CD1c-positive myeloid dendritic cell (primary cell): ENCODE measurements around the gene PHC2.

Experiments used
- DNase-seq: peaks from one replicate; pipeline ENCODE4 v3.0.0-alpha.2; 2016; ENCODE audit errors: extremely low spot score

The PHC2 gene

DNA sequence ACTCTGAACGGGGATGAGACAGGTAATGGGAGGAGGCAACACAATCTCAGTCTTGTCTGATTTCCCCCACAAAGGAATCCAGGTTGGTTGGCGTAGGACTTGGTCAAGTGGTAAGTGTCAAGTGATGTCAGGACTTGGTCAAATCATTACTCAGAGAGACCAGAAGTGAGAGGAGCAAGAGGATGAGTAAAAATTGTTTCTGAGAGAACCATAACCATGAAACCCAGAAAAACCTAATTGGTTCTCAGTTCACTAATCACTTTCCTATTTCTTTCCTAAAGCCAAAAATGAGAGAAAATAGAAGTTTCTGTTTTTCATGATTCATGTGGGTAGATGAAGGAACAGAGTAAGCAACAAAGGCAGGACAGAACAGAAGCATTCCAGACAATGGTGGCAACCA, 5.0 kb downstream of the PHC2 start:
- no peak for DNase-seq

DNA sequence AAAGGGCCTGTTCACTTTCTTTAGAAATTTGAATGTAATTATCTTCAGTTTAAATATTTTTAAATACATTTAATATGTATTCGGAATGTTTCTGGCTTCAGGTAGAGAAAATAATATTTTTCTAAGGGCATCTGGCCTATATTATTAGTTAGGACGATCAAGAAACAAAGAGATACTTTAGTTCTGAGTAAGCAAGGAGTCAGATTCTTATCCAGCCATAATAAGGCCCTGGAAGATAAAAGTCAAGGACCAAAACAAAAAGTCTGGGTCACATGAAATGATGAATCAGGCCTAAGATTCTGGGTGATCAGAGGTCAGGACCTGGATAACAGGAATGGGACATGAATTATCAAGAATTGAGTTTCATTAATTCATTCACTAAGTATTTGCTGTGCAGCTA, 6.3 kb downstream of the PHC2 start:
- no peak for DNase-seq

DNA sequence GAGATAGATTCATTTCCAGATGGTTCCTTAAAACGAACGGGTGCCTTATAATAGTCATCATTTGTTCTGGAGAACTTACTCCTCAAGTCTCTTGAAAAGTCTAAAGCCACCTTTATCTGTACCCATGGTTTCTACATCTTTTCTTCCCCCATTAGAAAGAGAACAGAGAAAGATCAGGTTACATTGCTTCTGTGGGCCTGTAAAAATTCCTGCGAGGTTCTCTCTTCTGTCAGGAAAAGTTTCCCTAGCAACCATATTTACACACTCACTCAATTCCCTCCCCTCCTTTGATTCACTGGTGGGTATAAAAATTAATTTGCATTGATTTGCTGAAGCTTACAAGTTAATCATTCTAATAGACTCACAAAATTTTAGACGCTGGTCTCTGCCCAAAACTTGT, 6.7 kb downstream of the PHC2 start:
- DNase-seq, result no peak

DNA sequence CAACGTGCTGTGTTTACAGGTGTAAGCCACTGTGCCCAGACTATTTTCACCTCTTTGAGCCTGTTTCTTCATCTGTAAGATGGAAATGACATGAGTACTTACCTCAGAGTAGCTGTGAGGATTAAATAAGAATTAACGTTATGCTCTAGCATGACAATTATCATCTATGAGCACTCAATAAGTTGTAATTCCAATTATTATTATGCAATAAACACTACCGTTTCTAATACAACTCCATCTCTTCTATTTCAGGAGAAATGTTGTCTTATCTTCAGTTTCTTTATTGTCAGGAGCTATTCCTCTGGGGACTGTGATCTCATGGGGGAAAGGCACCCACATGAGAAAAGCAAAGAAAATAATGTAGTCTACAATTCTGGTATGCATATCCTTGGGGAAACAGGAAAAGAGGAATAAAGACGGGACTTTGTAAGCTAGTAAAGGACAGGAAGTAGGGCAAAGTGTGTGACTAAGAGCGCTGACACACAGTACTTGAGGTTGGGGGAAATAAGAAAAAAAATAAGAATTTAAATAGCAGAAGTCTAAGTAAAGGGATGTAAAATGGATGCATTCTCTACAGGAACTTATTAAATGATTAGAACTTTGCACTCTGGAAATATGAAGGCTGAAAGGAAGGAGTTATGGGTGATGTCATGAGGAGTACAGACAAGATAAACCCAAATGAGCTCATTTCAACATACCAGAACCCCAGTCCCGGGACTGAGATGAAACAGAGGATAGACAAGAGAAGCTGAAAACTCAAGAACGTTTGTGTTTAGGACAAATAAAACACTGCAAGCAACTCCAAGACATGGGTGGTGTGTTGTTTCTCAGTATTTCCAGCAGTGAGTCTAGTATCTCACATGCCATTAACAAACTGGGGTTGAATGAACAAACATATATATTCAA, 9.8 kb downstream of the PHC2 start:
- peak; percentile 65 for DNase-seq

DNA sequence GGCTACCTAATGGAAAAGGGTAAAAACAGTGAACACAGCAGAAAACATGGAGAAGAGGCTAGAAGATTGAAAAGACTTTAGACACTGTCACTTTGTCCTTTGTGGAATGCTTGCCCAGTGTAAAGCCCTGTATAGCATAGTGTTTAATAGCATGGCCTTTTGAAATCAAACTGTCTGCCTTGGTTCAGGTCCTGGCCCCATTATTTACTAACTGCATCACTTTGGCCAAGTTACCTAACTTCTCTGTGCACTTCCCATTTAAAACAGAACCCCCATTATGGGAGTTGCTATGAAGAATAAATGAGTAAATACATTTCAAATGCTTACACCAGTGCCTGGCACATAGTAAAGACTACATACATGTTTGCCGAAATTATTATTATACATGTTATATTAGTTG, 12.1 kb downstream of the PHC2 start:
- no peak for DNase-seq

DNA sequence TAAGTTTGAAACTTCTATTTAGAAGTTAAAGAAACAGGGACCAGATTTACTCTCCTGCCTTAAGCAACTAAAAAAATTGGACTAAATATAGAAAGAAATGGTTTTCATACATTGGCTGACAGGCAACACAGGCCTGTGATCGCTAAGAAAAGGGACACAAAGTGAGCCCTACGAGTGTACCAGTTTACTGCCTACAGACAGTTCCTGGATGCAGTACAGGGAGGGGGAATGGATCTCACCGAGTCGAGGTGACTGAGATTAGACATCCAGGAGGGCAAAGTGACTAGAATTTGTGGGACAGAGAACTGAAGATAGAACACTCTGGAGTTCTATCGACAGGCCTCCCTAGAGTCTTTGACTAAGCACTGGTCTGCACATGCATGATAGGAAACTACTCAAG, 16.0 kb downstream of the PHC2 start:
- DNase-seq, result no peak

DNA sequence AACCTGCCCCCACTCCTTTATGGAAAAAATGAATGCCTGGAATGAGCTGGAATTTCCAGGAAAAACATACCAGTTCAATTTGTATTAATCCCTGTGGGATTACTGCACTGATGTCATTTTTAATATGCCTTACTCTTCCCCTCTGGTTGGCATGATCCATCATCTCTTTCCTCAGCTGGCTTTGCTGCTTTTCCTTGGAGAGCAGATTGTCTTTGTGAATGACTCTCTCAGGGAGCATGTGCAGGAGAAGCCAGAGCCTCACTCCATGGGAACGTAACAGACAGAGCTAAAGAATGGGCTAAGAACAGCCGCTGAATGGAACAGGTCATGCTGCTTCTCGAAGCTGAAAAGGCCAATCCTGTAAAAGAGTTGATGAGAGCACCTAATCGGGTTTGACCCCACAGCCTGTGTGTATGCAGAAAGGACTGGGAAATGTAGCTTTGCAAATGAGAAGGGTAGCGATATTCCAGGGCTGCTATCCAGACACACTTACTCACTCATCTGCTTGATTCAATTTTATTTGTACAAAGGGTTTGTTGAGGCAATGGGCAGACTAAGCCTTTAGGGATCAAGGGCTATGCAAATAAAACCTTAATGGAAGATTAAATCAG, 20.7 kb downstream of the PHC2 start:
- no peak for DNase-seq

DNA sequence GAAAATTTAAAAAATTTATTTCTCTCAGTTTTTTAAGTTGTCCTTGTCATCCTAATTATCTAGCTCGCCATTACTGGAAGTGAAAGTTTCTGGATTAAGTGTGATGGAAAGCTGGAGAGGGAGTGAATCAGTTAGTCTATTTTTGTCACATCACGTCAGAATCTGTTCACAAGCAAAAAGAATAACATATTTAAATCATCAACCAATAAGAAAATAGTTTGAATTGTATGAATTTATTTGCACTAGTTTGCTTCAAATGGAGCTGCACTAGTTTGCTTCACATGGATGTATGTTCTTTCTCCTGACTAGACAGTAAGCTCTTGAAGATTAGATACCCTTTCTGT, 22.8 kb downstream of the PHC2 start:
- no peak for DNase-seq

DNA sequence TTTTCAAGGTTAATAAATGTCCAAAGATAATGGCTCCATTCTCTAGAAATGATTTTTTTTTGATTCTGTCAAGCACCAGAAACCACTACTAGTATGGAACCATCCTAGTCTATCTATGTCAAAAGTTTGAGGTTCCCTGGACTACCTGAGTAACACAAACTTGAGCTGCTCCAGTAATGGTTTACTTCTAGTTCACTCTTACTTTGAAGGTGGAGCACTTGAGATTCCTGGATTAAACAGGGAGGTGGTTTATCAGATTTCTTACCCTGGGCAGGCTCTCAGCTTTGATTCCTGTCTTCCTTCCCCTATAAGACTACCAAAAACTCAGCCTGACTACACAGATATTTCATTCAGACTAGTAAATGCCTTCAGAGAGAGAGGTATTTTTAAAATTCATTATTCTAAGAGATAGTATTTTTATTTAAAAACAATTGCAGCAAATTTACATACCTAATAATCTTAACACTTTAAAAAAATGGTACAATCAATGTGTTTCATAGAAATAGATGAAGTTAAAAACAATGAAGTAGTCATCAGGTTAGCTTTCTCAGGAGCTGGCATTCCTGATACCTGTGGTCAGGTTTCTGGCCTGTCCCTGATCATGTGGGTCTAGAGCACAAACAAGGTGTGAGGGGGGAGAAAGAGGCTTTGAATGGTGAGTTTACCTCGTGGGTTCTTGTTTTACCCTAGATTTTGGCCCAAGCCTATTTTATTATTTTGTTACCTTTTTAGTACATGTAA, 23.4 kb downstream of the PHC2 start:
- no peak for DNase-seq

DNA sequence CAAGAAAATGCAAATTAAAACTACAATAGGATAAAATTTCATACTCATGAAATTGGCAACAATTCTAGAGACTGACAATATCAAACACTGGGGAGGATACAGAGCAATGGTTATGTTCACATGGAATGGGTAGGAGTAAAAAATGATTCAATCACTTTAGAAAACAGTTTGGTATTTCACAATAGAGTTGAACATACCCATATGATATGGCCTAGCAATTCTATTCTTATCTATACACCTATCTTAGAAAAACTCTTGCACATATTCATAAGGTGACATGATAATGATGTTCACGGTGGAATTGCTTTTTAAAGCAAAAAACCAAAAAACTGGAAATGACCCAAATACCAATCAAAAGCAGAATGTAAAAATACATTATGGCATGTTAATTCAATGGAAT, 28.7 kb downstream of the PHC2 start:
- no peak for DNase-seq

DNA sequence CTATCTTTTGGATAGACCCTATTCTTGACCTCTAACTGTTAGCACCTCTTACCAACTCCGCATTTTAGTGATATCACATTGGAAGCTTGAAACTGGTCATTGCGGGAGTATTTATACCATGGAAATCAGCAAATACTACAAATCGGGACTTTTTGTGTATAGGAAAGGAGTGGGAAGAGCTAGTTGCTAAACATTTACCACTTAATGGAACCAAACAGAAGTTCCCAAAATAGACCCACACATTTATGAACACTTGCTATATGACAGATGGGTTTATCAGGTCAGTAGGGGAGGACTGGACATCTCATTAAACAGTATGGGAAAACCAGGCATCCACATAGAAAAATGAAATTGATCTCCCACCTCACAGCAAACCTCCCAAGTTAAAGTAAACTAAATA, 29.4 kb downstream of the PHC2 start:
- no peak for DNase-seq

DNA sequence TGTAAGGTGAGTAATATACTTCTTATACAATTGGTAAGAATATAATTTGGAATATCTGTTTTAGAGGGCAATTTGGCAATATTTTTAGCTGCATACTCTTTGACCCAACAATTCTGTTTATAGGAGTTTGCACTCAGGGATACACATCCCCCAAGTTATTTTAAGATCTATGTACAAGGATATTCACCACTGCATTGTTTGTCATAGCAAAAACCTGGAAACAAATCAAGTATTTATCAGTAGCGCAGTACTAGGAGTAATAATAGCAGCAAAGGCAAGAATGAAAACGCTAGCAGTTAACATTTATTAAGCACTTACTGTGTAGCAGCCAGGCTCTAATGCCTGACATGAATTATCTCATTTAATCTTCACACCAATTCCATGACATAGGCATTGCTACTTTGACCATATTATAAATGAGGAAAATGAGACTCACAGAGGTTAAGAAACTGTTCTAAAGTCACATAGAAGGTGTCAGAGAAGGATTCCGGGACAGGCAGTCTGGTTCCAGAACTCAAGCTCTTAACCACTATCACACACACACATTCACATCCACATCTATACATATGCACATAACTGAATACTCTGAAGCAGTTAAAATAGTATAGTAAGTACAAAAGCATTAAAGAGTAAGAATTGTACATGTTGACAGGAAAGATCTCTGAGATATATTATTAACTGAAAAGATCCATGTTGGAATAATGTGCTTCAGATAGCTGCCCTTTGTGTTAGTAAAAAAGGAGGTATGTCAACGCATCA, 30.6 kb downstream of the PHC2 start:
- no peak for DNase-seq

DNA sequence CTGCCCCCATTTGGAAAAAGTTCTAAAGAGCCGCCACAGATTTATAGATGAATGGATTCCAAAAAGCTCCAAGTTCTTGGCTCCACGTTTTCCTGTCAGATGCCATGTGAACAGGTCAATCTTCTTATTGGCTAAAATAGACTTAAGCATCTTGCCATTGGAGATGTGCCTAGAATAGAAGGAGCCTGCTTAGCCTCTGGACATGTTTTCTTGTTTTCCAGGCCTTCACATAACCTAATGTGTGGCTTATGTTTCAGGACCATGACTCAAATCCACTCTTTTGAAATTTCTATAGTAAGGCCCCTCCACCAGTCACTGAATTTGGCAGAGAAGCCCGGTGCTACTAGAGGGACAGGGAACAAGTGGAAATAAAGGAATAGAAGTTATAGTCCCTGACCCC, 31.5 kb downstream of the PHC2 start:
- DNase-seq, result no peak

DNA sequence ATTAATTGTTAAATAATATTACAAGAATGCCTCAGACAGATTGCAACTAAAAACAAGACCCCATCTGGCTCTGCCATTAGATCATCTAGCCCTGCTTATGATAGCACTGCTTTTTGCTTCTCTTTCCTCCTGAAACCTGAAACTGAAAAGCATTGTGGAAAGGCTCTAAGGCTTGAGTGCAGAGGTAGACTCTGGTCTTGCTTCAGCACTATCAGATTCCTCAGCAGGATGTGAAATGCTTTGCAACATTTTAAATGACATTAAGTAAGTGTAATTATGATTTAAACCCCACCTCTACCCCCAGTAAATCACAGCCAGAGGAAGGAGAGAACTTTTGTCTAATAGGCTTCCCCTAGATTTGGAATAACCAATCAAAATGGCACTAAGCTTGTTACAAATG, 32.9 kb downstream of the PHC2 start:
- DNase-seq, result no peak

DNA sequence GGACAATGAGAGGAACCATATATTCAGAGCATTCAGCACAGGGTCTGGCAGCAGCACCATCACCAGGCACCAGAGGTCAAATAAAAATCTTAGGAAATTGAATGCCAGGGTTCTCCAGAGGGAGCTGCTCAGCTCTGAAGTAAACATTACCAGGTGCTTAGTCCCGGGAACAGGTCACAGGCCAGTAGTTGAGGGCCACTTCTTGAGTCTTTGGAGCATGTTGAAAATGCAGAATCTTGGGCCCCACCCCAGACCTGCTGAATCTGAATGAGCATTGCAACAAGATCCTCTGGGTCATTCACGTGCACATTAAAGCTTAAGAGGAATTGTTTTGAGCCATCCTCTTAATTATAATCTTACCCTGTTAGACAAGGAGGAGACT, 33.8 kb downstream of the PHC2 start:
- no peak for DNase-seq

DNA sequence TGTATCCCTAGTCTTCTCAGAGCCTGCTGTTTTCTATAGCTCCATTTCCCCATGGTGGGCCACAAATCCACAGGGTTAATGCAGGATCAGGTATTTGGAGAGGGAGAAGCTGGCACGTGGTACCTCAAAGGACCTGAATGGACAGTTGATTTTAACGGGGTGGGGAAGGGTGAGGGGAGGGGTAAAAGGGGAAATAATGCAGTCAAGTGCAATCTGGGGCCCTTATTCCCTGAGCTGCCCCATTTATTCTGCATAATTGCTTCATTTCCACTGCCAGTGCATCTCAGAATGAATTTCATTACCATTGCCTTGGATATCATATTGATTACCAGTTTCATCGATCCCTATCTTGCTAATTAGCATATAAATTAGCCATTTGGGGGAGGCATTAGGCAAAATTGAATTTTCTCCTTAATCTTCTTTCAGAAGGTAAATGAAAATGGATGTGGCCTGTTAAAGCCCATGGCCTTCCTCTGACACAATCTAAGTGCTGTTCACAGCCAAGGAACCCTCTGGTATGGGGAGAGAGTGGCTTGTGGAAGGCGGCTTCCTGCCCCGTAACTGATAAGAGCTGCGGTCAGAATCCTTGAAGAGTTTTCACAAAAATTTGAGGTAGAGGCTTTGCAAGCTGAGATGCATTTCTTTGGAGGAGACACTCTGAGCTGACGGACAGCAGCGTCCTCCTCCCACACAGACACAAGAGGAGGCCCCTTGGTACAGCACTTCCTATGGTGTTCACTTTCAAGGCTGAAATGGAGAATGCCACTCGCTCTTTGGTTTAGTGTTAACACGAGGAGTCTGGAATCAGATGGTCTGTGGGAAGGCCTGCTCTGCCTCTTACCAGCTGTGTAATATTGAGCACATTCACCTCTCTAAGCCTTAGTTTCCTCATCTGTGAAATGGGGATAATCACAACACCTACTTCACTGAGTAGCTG, 34.4 kb downstream of the PHC2 start:
- DNase-seq, result no peak

DNA sequence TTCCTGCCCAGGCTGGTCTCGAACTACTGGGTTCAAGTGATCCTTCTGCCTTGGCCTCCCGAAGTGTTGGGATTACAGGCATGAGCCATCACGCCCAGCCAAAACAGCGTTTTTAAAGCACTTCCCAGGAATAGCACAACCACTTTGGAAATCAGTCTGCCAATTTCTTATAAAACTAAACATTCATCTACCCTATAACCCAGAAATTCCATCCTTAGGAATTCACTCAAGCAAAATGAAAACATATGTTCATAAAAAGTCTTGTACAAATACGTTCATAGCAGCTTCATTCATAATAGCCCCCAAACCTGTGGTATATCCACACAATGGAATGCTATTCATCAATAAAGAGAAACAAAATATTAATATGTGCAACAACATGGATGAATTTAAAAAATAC, 36.1 kb downstream of the PHC2 start:
- no peak for DNase-seq

DNA sequence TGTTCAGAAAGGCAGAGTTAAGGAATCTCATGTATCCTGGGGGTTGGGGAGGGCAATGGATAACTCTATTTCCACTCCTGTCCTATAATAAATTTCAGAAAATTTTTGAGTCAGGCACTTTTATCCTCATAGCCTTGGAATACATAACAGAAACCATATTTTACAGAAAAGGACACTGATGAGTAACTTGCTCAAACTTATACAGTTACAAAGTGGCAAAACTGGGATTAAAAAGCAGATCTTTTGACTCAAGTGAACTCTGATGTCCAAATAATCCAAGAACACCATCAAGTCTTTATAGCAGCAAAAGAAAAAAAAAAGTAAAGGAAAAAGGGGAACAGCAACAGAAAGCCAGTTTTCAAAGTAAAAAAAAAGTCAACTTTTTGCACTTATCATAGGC, 36.9 kb downstream of the PHC2 start:
- no peak for DNase-seq

DNA sequence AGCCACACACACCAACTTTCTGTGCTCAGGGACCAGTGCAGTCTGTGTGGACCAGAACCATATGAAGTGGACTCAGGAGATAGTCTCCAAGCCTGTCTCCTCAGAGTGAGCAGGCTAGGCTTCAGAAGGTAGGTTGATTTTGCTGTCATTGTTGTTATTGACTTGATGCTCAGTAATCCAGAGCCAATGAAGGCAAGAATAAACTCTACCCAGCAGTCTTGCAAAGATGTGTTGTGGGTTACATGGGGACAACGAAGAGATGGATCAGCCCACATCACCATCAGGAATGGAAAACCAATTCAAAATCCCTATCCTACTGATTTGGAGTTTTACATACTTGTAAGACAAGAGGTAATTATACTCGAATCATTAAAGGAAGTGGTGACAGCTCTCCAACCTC, 37.4 kb downstream of the PHC2 start:
- DNase-seq, result no peak

DNA sequence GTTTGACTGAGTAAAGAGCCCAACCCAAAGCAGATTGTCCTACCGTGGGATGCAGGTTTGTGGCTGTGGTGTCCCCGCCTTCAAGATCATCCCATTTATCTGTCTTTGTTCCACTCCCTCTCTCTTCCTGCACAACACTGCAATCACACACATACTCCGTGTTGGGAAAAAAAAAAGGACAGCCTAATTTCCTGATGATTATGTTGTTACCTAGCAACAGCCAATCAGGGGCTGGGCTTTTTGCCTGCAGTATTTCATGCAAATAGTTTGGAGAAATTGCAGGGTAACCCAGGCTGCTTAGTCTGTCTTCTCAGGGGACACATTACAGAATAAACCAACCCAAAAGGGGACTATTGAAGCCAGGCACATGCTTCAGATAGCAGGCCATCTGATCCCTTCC, 38.3 kb downstream of the PHC2 start:
- DNase-seq, result no peak

DNA sequence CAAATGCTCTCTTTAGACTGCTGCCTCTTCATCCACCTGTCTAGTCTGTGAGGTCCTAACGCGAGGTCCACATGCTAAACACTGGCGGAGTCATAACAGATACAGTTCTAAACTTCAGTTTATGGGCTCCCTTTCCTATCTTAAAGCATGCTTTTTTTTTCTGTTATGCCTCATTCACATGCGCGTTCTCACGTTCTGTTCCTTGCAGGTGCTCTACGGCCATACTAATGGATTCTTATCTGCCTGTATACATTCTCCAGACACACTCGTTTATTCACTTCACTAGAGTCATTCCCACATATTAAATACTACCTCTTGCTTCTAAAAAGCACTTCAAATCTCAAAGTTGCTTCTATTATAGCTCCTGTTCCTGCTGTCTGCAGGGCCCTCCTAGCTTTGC, 38.7 kb downstream of the PHC2 start:
- no peak for DNase-seq
